Measurements from ENCODE around the gene FAM177A1.

The FAM177A1 gene

GRCh38 chr14:35050652-35051051, 4.6 kb downstream of the FAM177A1 start (continued):
- TF ChIP-seq TCF7L2 (IDR thresholded peaks at IDR 0.05; ENCODE audit: borderline replicate concordance, low read depth, low read length) (no peak), PRDM1 (tag by site-specific recombination; IDR thresholded peaks at IDR 0.05) (no peak), BCL6B (tag by site-specific recombination; IDR thresholded peaks at IDR 0.05) (no peak), ZNF449 (tag by site-specific recombination; IDR thresholded peaks at IDR 0.05) (no peak), ZXDB (tag by site-specific recombination; IDR thresholded peaks at IDR 0.05) (no peak), KLF16 (tag by site-specific recombination; IDR thresholded peaks at IDR 0.05) (no peak), ZNF658 (tag by site-specific recombination; IDR thresholded peaks at IDR 0.05) (no peak), CTCF (tag by site-specific recombination; IDR thresholded peaks at IDR 0.05) (no peak), ZFP37 (tag by site-specific recombination; IDR thresholded peaks at IDR 0.05) (no peak), MZF1 (tag by site-specific recombination; IDR thresholded peaks at IDR 0.05; ENCODE audit: borderline replicate concordance) (peak; percentile 53; the same call in 1 of the 2 replicates), ATF2 (tag by site-specific recombination; IDR thresholded peaks at IDR 0.05; ENCODE audit: low read depth) (no peak), ZNF624 (tag by site-specific recombination; IDR thresholded peaks at IDR 0.05) (no peak), ZNF555 (tag by site-specific recombination; conservative IDR thresholded peaks at IDR 0.05) (no peak), SP7 (tag by site-specific recombination; IDR thresholded peaks at IDR 0.05) (peak; percentile 35; the same call in 1 of the 2 replicates), ZNF354C (tag by site-specific recombination; IDR thresholded peaks at IDR 0.05; ENCODE audit: borderline replicate concordance, low read depth) (no peak), ZNF248 (tag by site-specific recombination; IDR thresholded peaks at IDR 0.05) (no peak), KLF9 (tag by site-specific recombination; IDR thresholded peaks at IDR 0.05; ENCODE audit: low read depth) (no peak), ZNF76 (tag by site-specific recombination; IDR thresholded peaks at IDR 0.05; ENCODE audit: borderline replicate concordance, low read depth) (no peak), ZNF132 (tag by site-specific recombination; IDR thresholded peaks at IDR 0.05; ENCODE audit: borderline replicate concordance) (no peak)

- H3K9me3 ChIP-seq (ENCODE audit: control insufficient read depth, insufficient read depth, low read depth, low read length), result no peaks in the 10 kb centered on the region
- ChIA-PET CTCF (no interaction called here), POLR2A (interaction anchor here (1.0 kb wide), 1 partner anchor 10 kb away, joined by 3 read pairs; no protein-coding TSS in a partner anchor)
- TF ChIP-seq ZNF132 (tag by site-specific recombination; IDR thresholded peaks at IDR 0.05; ENCODE audit: borderline replicate concordance) (no peak), ZNF394 (tag by site-specific recombination; IDR thresholded peaks at IDR 0.05; ENCODE audit: borderline replicate concordance) (no peak), ZSCAN5A (tag by site-specific recombination; IDR thresholded peaks at IDR 0.05) (no peak), ZNF768 (tag by site-specific recombination; IDR thresholded peaks at IDR 0.05) (no peak), SCRT2 (tag by site-specific recombination; IDR thresholded peaks at IDR 0.05) (no peak), ZNF133 (tag by site-specific recombination; IDR thresholded peaks at IDR 0.05) (no peak), ZXDB (tag by site-specific recombination; IDR thresholded peaks at IDR 0.05) (no peak), ZNF670 (tag by site-specific recombination; IDR thresholded peaks at IDR 0.05; ENCODE audit: low read depth) (no peak), CTCF (tag by site-specific recombination; IDR thresholded peaks at IDR 0.05) (no peak), ZSCAN4 (tag by site-specific recombination; IDR thresholded peaks at IDR 0.05) (no peak)
Measured at GRCh38 chr14:35051796-35052195, 5.7 kb downstream of the FAM177A1 start.

More at GRCh38 chr14:35051796-35052195, 5.7 kb downstream of the FAM177A1 start:
- H3K4me1 ChIP-seq (ENCODE audit: control insufficient read depth, insufficient read depth, low read length), result peaks cover 3% of the 10 kb centered on the region; the same call in 1 of the 2 replicates
- H3K36me3 ChIP-seq (ENCODE audit: control insufficient read depth in 2 of 2, insufficient read depth in 1 of 2, low read length in 2 of 2), result peaks cover 8 to 9% of the 10 kb centered on the region in 2 experiments; a peak in 2 of 3 replicates
- no peak overlapping the region for H3K27ac ChIP-seq (ENCODE audit: extremely low read depth, low read depth, low read length)
- H3K4me3 ChIP-seq (ENCODE audit: low read depth, low read length), result no peak overlapping the region
